ENCODE measurements around the gene CLDN8.

CLDN8 gene

DNA sequence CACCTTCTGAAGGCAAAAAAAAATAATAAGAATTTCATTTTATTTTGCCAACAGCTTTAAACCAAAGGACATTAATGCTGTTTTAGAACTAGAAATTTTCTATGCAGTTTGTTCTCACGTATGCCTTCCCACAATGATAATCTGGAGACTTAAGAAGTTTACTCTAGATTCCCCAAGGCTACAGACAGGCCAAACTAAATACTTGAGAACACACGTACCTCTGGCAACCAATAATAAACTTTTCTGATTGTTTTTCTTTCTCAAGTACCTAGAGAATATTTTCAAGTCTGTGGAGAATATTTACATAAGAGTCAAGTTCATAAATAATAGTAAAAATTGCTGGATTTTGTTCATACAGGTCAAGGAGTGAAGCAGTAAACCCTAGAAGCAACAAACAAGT, 15.9 kb downstream of the CLDN8 start:
- DNase-seq, result no peak

- DNase-seq, result no peak
Measured at GRCh38 chr21:30194701-30195299, 21.1 kb downstream of the CLDN8 start.

- DNase-seq, result no peak
Measured at GRCh38 chr21:30193201-30193600, 22.7 kb downstream of the CLDN8 start.

DNA sequence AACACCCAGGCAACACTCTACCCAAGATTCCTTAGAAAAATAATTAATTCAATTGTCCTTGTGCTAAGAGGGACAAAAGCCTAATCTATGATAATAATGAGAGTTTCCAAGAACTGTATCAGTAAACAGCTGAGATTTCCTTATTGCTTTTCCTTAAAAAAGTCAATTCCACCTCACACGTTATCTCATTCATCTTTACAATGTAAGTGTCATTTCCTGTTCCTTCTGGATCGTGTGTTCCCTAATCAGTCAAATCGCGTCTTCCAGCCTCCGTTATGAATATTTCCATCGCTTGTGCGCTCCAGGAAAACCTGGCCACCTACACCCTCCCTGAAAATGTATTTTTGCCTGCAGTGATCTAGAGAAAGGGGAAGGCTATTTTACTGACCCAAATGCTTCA, 25.3 kb downstream of the CLDN8 start:
- no peak for DNase-seq

- no peak for DNase-seq
Measured at GRCh38 chr21:30189773-30190172, 26.1 kb downstream of the CLDN8 start.

- no peak for DNase-seq
Measured at GRCh38 chr21:30186242-30186641, 29.7 kb downstream of the CLDN8 start.

DNA sequence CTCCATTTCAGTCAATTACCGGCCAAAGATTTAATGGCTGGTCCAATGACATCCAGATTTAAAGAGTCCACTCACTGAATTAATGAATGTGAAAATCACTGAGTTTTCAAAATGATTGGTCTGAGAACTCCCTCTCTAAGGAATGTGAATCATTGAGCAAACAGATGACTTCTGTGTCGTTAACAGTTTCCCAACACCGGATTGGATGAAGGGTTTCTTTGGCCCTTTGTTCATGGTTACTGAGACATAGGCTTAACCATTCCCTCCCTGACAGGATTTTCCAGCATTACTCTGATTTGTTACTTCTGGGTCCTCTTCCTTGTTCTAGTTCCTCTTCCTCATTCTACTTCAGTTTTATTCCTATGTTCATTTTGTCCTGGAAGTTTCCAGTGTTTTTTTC, 47.8 kb downstream of the CLDN8 start:
- DNase-seq, result no peak

GRCh38 chr21:30166705-30167104, 49.2 kb downstream of the CLDN8 start, which contains the start of gene CLDN17:
Gene CLDN17, minus strand, starts transcription at chr21:30166805. Its CDS starts 188 bp downstream, at chr21:30166617.
- DNase-seq, result no peak

- no peak for DNase-seq
Measured at GRCh38 chr21:30166171-30166570, 49.7 kb downstream of the CLDN8 start.

DNA sequence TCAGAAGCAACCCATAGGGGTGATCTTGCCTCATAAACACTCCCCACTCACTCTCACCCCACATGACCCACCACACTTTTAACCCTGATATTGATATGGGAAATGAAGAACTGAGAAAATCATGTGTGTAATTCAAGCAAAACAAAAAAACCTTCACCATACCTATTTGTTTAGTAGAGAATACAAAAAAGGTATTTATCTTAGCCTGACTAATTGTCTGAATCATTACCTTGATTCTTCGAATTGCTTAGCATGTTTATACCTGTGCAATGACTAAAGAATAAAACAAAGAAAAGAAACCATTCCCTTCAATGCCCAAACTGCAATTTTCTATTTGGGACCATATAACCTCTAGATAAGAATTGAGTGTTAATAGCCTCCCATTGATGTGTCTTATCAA, 51.1 kb downstream of the CLDN8 start:
- DNase-seq, result no peak
